K562 (cell line): ENCODE measurements around the gene PATL2. TPM values are rescaled to one million over a fixed set of nuclear protein-coding genes. Genes with fewer than 3 reads are reported as not detected.

Source experiments
- ATF7 ChIP-seq: fragments of 450-650 bp; IDR thresholded peaks from 2 replicates; pipeline ENCODE4 v1.7.1; 2014; ENCODE audit warnings: mild to moderate bottlenecking, moderate library complexity
- CHCHD3 ChIP-seq: fragments of 250-450 bp; sonication (Bioruptor Pico); IDR thresholded peaks from 2 replicates; pipeline ENCODE4 v2.1.2; 2022; ENCODE audit warnings: mild to moderate bottlenecking
- DNMT1 ChIP-seq: fragments of 450-650 bp; IDR thresholded peaks from 2 replicates; pipeline ENCODE4 v1.6.1; 2016; ENCODE audit warnings: antibody characterized with exemption, mild to moderate bottlenecking
- FOXA3 ChIP-seq, 2 experiments: fragments of 450-650 bp in 1 of 2; sonication (generic) in 1 of 2; formaldehyde crosslinking; IDR thresholded peaks in 1 of 2; conservative IDR thresholded peaks in 1 of 2; 2 replicates each; pipeline versions ENCODE4 v1.4.0 to v1.8.0; 2020 to 2022; ENCODE audit warnings: mild to moderate bottlenecking in 2 of 2, missing genetic modification reagents in 1 of 2
- GATAD2A ChIP-seq: fragments of 450-650 bp; IDR thresholded peaks from 2 replicates; pipeline ENCODE4 v1.6.1; 2017
- HDAC1 ChIP-seq, 2 experiments: fragments of 450-650 bp; IDR thresholded peaks; 2 replicates each; pipeline ENCODE4 v1.6.1; 2016 to 2017; ENCODE audit warnings: inconsistent platforms in 1 of 2, mild to moderate bottlenecking in 1 of 2, moderate library complexity in 1 of 2
- HIVEP1 ChIP-seq: fragments of 250-450 bp; sonication (Bioruptor Pico); IDR thresholded peaks from 2 replicates; pipeline ENCODE4 v1.4.0; 2020; ENCODE audit warnings: mild to moderate bottlenecking
- HOMEZ ChIP-seq: fragments of 250-450 bp; sonication (Bioruptor Pico); IDR thresholded peaks from 2 replicates; pipeline ENCODE4 v1.4.0; 2020; ENCODE audit warnings: mild to moderate bottlenecking, moderate library complexity
- IRF1 ChIP-seq: sonication (generic); formaldehyde crosslinking; IDR thresholded peaks from 2 replicates; pipeline ENCODE4 v1.8.0; 2022; ENCODE audit warnings: missing genetic modification reagents, mild to moderate bottlenecking, borderline replicate concordance
- MBD2 ChIP-seq: sonication (generic); IDR thresholded peaks from 2 replicates; pipeline ENCODE4 v1.6.1; 2016; ENCODE audit warnings: low read depth, borderline replicate concordance
- NR2C2 ChIP-seq, 2 experiments: fragments of 200-800 bp in 1 of 2; sonication (Bioruptor generic) in 1 of 2; sonication (generic) in 1 of 2; formaldehyde crosslinking in 1 of 2; IDR thresholded peaks; 2 replicates each; pipeline versions ENCODE4 v1.6.1 to v1.8.0; 2016 to 2022; ENCODE audit warnings: mild to moderate bottlenecking in 1 of 2, missing compliant biosample characterization in 1 of 2, missing genetic modification characterization in 1 of 2, missing genetic modification reagents in 1 of 2
- OTX1 ChIP-seq: fragments of 450-650 bp; formaldehyde crosslinking; IDR thresholded peaks from 2 replicates; pipeline ENCODE4 v1.4.0; 2022; ENCODE audit warnings: mild to moderate bottlenecking
- PHB2 ChIP-seq: fragments of 450-650 bp; IDR thresholded peaks from 2 replicates; pipeline ENCODE4 v1.6.1; 2017; ENCODE audit warnings: low read depth
- SMARCA5 ChIP-seq: fragments of 450-650 bp; IDR thresholded peaks from 2 replicates; pipeline ENCODE4 v1.6.1; 2016
- SPI1 ChIP-seq: IDR thresholded peaks from 2 replicates; pipeline ENCODE4 v1.6.1; 2011; ENCODE audit warnings: low read depth, low read length, control low read depth, borderline replicate concordance
- TAF7 ChIP-seq: fragments of 450-650 bp; IDR thresholded peaks from 2 replicates; pipeline ENCODE4 v1.6.1; 2016; ENCODE audit warnings: missing genetic modification characterization, missing compliant biosample characterization
- TFAM ChIP-seq: fragments of 250-450 bp; sonication (Bioruptor Pico); conservative IDR thresholded peaks from 2 replicates; pipeline ENCODE4 v1.5.0; 2021; ENCODE audit warnings: mild to moderate bottlenecking, moderate library complexity
- polyA plus RNA-seq, 8 experiments: library from polyadenylated mRNA; depleted of rRNA in 4 of 8; stranded (reverse) in 5 of 8; unstranded in 3 of 8; fragments of >200 nt; fragmentation: Nextera tagmentation in 2 of 8; fragmentation: Illumina TruSeq in 1 of 8; extraction: Ambion mirVana in 2 of 8; extraction: Trizol in 1 of 8; gene quantifications; 2 replicates each; pipeline versions ENCODE4 v1.2.1 to v1.2.3, GENCODE V29; 2011 to 2014; ENCODE audit warnings: inconsistent platforms in 1 of 8, missing spikeins in 1 of 8
- total RNA-seq, 7 experiments: library from RNA; depleted of rRNA in 6 of 7; stranded (reverse); fragments of >200 nt in 6 of 7; fragmentation: Illumina TruSeq in 2 of 7; extraction: Trizol in 2 of 7; gene quantifications; 2 replicates each; pipeline versions ENCODE4 v1.2.1 to v1.2.3, GENCODE V29; 2011 to 2021; ENCODE audit warnings: low replicate concordance in 1 of 7
- TF ChIP-seq, protein P1 (sequence below): fragments of 200-800 bp; sonication (Bioruptor generic); IDR thresholded peaks from 2 replicates; pipeline ENCODE4 v1.6.1; 2017; ENCODE audit warnings: missing genetic modification characterization, missing compliant biosample characterization
- TF ChIP-seq, protein P2 (sequence below): fragments of 250-450 bp; sonication (Bioruptor Pico); IDR thresholded peaks from 2 replicates; pipeline ENCODE4 v1.5.0; 2020; ENCODE audit warnings: mild to moderate bottlenecking, borderline replicate concordance
- TF ChIP-seq, protein P3 (sequence below): IDR thresholded peaks from 2 replicates; pipeline ENCODE4 v1.6.1; 2014; ENCODE audit warnings: antibody characterized with exemption

Gene PATL2
- total and polyA plus RNA-seq, 9 of the 15 experiments (the other 6 are each of a cell fraction or from before 2014, with no cell fraction given) = 0.42 to 1.1 (median 0.86) TPM

- TF ChIP-seq FOXA3 (CRISPR knock-in tag; conservative IDR thresholded peaks at IDR 0.05 in 1 of 2, IDR thresholded peaks at IDR 0.05 in 1 of 2) (0 out of 4 replicates have a peak, but pooled peaks of 1 of the 2 experiments have one; percentile 49), HOMEZ (CRISPR knock-in tag) (no peak), ATF7 (peak; percentile 97), IRF1 (CRISPR knock-in tag) (no peak), PHB2 (no peak), OTX1 (CRISPR knock-in tag) (no peak), GATAD2A (no peak), HDAC1 (IDR thresholded peaks at IDR 0.05) (peak in 1 of 2 experiments; percentile 86; a peak in 2 of 4 replicates), SMARCA5 (no peak), HIVEP1 (CRISPR knock-in tag) (no peak), CHCHD3 (CRISPR knock-in tag) (no peak), SPI1 (peak; percentile 93), TAF7 (tag) (no peak; the same call in 1 of the 2 replicates), MBD2 (peak; percentile 47; the same call in 1 of the 2 replicates), TFAM (CRISPR knock-in tag) (no peak), DNMT1 (no peak), NR2C2 (CRISPR knock-in tag; IDR thresholded peaks at IDR 0.05) (no peak), NR2C2 (tag; IDR thresholded peaks at IDR 0.05) (peak; percentile 95)
- TF ChIP-seq, protein P1, sequence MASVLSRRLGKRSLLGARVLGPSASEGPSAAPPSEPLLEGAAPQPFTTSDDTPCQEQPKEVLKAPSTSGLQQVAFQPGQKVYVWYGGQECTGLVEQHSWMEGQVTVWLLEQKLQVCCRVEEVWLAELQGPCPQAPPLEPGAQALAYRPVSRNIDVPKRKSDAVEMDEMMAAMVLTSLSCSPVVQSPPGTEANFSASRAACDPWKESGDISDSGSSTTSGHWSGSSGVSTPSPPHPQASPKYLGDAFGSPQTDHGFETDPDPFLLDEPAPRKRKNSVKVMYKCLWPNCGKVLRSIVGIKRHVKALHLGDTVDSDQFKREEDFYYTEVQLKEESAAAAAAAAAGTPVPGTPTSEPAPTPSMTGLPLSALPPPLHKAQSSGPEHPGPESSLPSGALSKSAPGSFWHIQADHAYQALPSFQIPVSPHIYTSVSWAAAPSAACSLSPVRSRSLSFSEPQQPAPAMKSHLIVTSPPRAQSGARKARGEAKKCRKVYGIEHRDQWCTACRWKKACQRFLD = no peak; the same call in 1 of the 2 replicates
- TF ChIP-seq, protein P2, sequence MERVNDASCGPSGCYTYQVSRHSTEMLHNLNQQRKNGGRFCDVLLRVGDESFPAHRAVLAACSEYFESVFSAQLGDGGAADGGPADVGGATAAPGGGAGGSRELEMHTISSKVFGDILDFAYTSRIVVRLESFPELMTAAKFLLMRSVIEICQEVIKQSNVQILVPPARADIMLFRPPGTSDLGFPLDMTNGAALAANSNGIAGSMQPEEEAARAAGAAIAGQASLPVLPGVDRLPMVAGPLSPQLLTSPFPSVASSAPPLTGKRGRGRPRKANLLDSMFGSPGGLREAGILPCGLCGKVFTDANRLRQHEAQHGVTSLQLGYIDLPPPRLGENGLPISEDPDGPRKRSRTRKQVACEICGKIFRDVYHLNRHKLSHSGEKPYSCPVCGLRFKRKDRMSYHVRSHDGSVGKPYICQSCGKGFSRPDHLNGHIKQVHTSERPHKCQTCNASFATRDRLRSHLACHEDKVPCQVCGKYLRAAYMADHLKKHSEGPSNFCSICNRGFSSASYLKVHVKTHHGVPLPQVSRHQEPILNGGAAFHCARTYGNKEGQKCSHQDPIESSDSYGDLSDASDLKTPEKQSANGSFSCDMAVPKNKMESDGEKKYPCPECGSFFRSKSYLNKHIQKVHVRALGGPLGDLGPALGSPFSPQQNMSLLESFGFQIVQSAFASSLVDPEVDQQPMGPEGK = no peak
- TF ChIP-seq, protein P3, sequence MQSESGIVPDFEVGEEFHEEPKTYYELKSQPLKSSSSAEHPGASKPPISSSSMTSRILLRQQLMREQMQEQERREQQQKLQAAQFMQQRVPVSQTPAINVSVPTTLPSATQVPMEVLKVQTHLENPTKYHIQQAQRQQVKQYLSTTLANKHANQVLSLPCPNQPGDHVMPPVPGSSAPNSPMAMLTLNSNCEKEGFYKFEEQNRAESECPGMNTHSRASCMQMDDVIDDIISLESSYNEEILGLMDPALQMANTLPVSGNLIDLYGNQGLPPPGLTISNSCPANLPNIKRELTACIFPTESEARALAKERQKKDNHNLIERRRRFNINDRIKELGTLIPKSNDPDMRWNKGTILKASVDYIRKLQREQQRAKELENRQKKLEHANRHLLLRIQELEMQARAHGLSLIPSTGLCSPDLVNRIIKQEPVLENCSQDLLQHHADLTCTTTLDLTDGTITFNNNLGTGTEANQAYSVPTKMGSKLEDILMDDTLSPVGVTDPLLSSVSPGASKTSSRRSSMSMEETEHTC = no peak
Measured at GRCh38 chr15:44728576-44729407, 17.7 kb upstream of the PATL2 start (continued).
